GM21360 (cell line): ENCODE measurements around the gene B9D2.

Experiments used
- ATAC-seq: cut with Tn5 transposase; IDR thresholded peaks from one replicate; pipeline ENCODE4 v1.9.1; 2021; ENCODE audit warnings: mild to moderate bottlenecking, moderate library complexity; ENCODE audit not compliant: unreplicated experiment

Gene B9D2

GRCh38 chr19:41330481-41330880, 33.5 kb downstream of the B9D2 start:
- ATAC-seq = no peak

- no peak for ATAC-seq
Measured at GRCh38 chr19:41328842-41329225, 35.1 kb downstream of the B9D2 start.

GRCh38 chr19:41328157-41328841, 35.6 kb downstream of the B9D2 start:
- ATAC-seq = no peak

GRCh38 chr19:41327576-41328156, 36.3 kb downstream of the B9D2 start:
- peak; percentile 40 for ATAC-seq

- no peak for ATAC-seq
Measured at GRCh38 chr19:41327076-41327575, 36.8 kb downstream of the B9D2 start.

GRCh38 chr19:41325947-41326706, 37.8 kb downstream of the B9D2 start:
- no peak for ATAC-seq

- no peak for ATAC-seq
Measured at GRCh38 chr19:41325640-41325946, 38.4 kb downstream of the B9D2 start.

GRCh38 chr19:41324921-41325639, 38.9 kb downstream of the B9D2 start:
- no peak for ATAC-seq

- no peak for ATAC-seq
Measured at GRCh38 chr19:41324231-41324702, 39.7 kb downstream of the B9D2 start.

GRCh38 chr19:41323430-41324125, 40.4 kb downstream of the B9D2 start:
- ATAC-seq = no peak

GRCh38 chr19:41323023-41323422, 40.9 kb downstream of the B9D2 start:
- ATAC-seq = no peak

GRCh38 chr19:41322451-41322850, 41.5 kb downstream of the B9D2 start:
- no peak for ATAC-seq

- no peak for ATAC-seq
Measured at GRCh38 chr19:41321600-41322270, 42.2 kb downstream of the B9D2 start.

GRCh38 chr19:41321204-41321599, 42.7 kb downstream of the B9D2 start:
- no peak for ATAC-seq

GRCh38 chr19:41320568-41320967, 43.4 kb downstream of the B9D2 start:
- ATAC-seq = no peak

- no peak for ATAC-seq
Measured at GRCh38 chr19:41320185-41320518, 43.8 kb downstream of the B9D2 start.

GRCh38 chr19:41319500-41320184, 44.3 kb downstream of the B9D2 start:
- no peak for ATAC-seq

GRCh38 chr19:41318696-41319499, 45.1 kb downstream of the B9D2 start:
- ATAC-seq = no peak
